Stomach (tissue), 9 donors: ENCODE results near the gene TET1. TPM values are rescaled to one million over a fixed set of nuclear protein-coding genes. Genes with fewer than 3 reads are reported as not detected.
"Not testable (repeated sequence)": the region's sequence is repeated elsewhere in the genome, so short reads cannot be mapped to it uniquely, and the experiment has no call there.

ENCODE experiments used
- DNase-seq, 2 donors: peaks; one replicate each; pipeline versions ENCODE4 v3.0.0 to v3.0.0-alpha.2; 2013 to 2019
- H3K27ac ChIP-seq, 5 donors: fragments of 200-600 bp in 4 of 5; sonication (generic) in 4 of 5; one replicate each; pipeline ENCODE4 v1.5.1; 2013 to 2019; ENCODE audit warnings: mild to moderate bottlenecking in 1 of 5, moderate library complexity in 1 of 5
- H3K27me3 ChIP-seq, 3 donors: fragments of 200-600 bp; sonication (generic); one replicate each; pipeline ENCODE4 v1.5.1; 2017 to 2019; ENCODE audit warnings: mixed run types in 1 of 3
- H3K36me3 ChIP-seq, 4 donors: fragments of 200-600 bp; sonication (generic); 1 replicate in 3 of 4; 2 replicates in 1 of 4; pipeline ENCODE4 v1.5.1; 2016 to 2019
- H3K4me1 ChIP-seq, 4 donors: fragments of 200-600 bp; sonication (generic); one replicate each; pipeline ENCODE4 v1.5.1; 2016 to 2019
- H3K4me3 ChIP-seq, 4 donors: fragments of 200-600 bp; sonication (generic) in 3 of 4; one replicate each; pipeline ENCODE4 v1.5.1; 2016 to 2019; ENCODE audit warnings: mild to moderate bottlenecking in 1 of 4
- H3K9me3 ChIP-seq, 4 donors: fragments of 200-600 bp; sonication (generic); one replicate each; pipeline ENCODE4 v1.5.1; 2016 to 2019
- EP300 ChIP-seq: sonication (generic); formaldehyde crosslinking; IDR thresholded peaks from one replicate; pipeline ENCODE4 v1.6.1; 2017; ENCODE audit warnings: antibody characterized with exemption
- POLR2A ChIP-seq, 4 donors: fragments of 450-650 bp; IDR thresholded peaks; one replicate each; pipeline ENCODE4 v1.6.1; 2016; ENCODE audit warnings: antibody characterized with exemption in 4 of 4, control low read depth in 2 of 4, mild to moderate bottlenecking in 1 of 4, moderate library complexity in 1 of 4
- POLR2AphosphoS5 ChIP-seq, 3 donors: sonication (generic); formaldehyde crosslinking; IDR thresholded peaks; one replicate each; pipeline ENCODE4 v1.6.1; 2016; ENCODE audit warnings: antibody characterized with exemption in 3 of 3
- WGBS, 5 donors: extraction: QIAGEN DNeasy Blood & Tissue Kit in 3 of 5; methylation state at CpG; one replicate each; pipeline versions ENCODE4 v1.1.5 to v1.1.7; 2013 to 2018; 5-methylcytosine and 5-hydroxymethylcytosine counted together
- intact Hi-C: fragments of 100-400 bp; cut with DNase I; formaldehyde crosslinking; loops from one replicate; pipeline ENCODE4 v1.15.1; 2023; ENCODE audit warnings: low total_unique reads
- polyA plus RNA-seq, 3 donors: library from polyadenylated mRNA; stranded (reverse); fragments of 200-250 nt; gene quantifications; one replicate each; pipeline ENCODE4 v1.2.3, GENCODE V29; 2013
- total RNA-seq, 5 donors: library from RNA; depleted of rRNA; stranded (reverse); fragments of >200 nt; gene quantifications; one replicate each; pipeline versions ENCODE4 v1.1.0 to v1.2.3, GENCODE V29; 2014 to 2016
- TF ChIP-seq, protein P1 (sequence below), 7 experiments: fragments of 450-650 bp in 4 of 7; fragments of 200-600 bp in 3 of 7; sonication (generic) in 3 of 7; IDR thresholded peaks; one replicate each; pipeline ENCODE4 v1.5.1; 2016 to 2019; ENCODE audit warnings: antibody characterized with exemption in 7 of 7, control low read depth in 2 of 7, mild to moderate bottlenecking in 1 of 7
- donor health status: healthy with polysubstance abuse.
- donor health status: Bipolar disorder and iron deficiency.
- donor health status: healthy.

The TET1 gene
- total and polyA plus RNA-seq, 8 donors, result under 0.01 to 22.3 (median 2.5) TPM

DNA sequence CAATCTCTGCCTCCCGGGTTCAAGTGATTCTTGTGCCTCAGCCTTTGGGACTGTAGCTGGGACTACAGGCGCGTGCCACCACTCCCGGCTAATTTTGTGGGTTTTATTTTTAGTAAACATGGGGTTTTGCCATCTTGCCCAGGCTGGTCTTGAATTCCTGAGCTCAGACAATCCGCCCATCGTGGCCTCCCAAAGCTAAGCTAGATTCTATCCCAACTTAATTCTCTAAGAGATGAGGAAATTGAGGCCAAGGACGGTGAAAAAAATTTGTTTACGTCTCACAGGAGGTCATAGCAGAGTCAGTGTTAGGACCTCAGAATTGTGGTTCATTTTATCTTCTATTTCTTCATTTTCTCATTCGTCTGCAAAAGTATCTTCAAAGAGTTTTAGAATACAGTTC, 167.0 kb downstream of the TET1 start:
- DNase-seq, result no peak
- peak overlapping the region in 2 of 5 donors; percentile 10 to 34 for H3K27ac ChIP-seq
- no peaks in the 10 kb centered on the region for H3K27me3 ChIP-seq
- no peak for TF ChIP-seq EP300
- no peak for TF ChIP-seq POLR2A (IDR thresholded peaks at IDR 0.05)
- TF ChIP-seq, protein P1, sequence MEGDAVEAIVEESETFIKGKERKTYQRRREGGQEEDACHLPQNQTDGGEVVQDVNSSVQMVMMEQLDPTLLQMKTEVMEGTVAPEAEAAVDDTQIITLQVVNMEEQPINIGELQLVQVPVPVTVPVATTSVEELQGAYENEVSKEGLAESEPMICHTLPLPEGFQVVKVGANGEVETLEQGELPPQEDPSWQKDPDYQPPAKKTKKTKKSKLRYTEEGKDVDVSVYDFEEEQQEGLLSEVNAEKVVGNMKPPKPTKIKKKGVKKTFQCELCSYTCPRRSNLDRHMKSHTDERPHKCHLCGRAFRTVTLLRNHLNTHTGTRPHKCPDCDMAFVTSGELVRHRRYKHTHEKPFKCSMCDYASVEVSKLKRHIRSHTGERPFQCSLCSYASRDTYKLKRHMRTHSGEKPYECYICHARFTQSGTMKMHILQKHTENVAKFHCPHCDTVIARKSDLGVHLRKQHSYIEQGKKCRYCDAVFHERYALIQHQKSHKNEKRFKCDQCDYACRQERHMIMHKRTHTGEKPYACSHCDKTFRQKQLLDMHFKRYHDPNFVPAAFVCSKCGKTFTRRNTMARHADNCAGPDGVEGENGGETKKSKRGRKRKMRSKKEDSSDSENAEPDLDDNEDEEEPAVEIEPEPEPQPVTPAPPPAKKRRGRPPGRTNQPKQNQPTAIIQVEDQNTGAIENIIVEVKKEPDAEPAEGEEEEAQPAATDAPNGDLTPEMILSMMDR (IDR thresholded peaks at IDR 0.05), result no peak
- TF ChIP-seq POLR2AphosphoS5 (IDR thresholded peaks at IDR 0.05), result no peak
- H3K4me3 ChIP-seq, result no peak overlapping the region
- WGBS, 5 donors, result 81 to 90% (median 88%) methylated on average over 9 of the region's 9 CpGs
- intact Hi-C loops, result no loop called here
- peaks cover 6 to 17% (median 11%) of the 10 kb centered on the region in 4 donors for H3K4me1 ChIP-seq
- H3K36me3 ChIP-seq, result peaks cover 47 to 95% (median 89%) of the 10 kb centered on the region in 4 donors
- no peaks in the 10 kb centered on the region for H3K9me3 ChIP-seq

DNA sequence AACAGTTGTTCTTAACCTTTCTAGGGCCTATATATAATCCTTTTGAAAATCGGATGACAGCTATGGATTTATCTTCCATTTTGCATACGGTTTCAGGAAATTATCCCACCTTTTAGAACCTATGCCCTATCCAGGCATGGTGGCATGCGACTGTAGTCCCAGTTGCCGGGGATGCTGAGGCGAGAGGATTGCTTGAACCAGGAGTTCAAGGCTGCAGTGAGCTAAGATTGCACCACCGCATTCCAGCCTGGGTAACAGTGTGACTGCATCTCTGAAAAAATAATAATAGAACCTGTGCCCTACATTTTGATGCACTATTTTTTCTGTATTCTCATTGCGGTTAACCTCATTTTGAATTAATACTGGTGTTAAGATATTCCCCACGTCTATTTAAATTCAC, 172.5 kb downstream of the TET1 start:
- intact Hi-C loops, result no loop called here
- TF ChIP-seq POLR2A (IDR thresholded peaks at IDR 0.05) (no peak), POLR2AphosphoS5 (IDR thresholded peaks at IDR 0.05) (no peak), EP300 (no peak)
- TF ChIP-seq, protein P1 (IDR thresholded peaks at IDR 0.05), result no peak
- H3K4me3 ChIP-seq, result no peak overlapping the region
- H3K27me3 ChIP-seq, result no peaks in the 10 kb centered on the region
- no peak overlapping the region for H3K27ac ChIP-seq
- no peaks in the 10 kb centered on the region for H3K9me3 ChIP-seq
- WGBS, 5 donors, result 91 to 96% (median 92%) methylated on average over 8 of the region's 8 CpGs
- DNase-seq, result no peak
- H3K4me1 ChIP-seq, result peaks cover 0 to 5% (median 0%) of the 10 kb centered on the region in 4 donors
- peaks cover 52 to 100% (median 97%) of the 10 kb centered on the region in 4 donors for H3K36me3 ChIP-seq

DNA sequence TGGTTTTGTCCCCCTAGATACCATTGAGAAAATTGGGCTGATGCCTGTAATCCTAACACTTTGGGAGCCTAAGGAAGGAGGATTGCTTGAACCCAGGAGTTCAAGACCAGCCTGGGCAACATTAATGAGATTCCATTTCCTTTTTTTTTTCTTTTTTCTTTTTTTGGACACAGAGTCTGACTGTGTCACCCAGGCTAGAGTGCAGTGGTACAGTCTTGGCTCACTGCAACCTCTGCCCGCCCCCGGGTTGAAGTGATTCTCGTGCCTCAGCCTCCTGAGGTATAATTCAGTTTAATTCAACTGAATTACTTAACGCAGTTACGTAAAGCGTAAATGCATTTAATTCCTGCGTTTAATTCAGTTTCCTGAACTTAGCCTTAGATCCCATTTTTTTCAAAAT, 174.2 kb downstream of the TET1 start:
- Histone ChIP-seq H3K27me3 (no peaks in the 10 kb centered on the region), H3K9me3 (no peaks in the 10 kb centered on the region), H3K36me3 (peaks cover 49 to 100% (median 97%) of the 10 kb centered on the region in 4 donors), H3K4me1 (no peaks in the 10 kb centered on the region), H3K27ac (no peak overlapping the region), H3K4me3 (no peak overlapping the region)
- no peak for DNase-seq
- no peak for TF ChIP-seq POLR2A (IDR thresholded peaks at IDR 0.05)
- TF ChIP-seq, protein P1 (IDR thresholded peaks at IDR 0.05), result no peak
- TF ChIP-seq POLR2AphosphoS5 (IDR thresholded peaks at IDR 0.05), result no peak
- TF ChIP-seq EP300, result no peak
- intact Hi-C loops, result no loop called here
- 95 to 96% (median 96%) methylated on average over 7 of the region's 7 CpGs for whole genome bisulfite sequencing, 5 donors

DNA sequence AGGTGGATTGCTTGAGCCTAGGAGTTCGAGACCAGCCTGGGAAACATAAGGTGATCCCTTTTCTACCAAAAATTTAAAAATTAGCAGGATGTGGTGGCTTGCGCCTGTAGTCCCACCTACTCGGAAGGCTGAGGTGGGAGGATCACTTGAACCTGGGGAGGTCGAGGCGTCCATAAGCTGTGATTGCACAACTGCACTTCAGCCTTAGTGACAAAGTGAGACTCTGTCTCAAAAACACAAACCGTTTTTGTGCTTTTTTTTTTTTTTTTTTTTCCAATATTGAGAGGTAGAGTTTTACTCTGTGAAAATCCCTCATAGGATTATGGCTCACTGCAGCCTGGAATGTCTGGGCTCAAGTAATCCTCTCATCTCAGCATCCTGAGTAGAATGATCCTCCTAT, 175.0 kb downstream of the TET1 start:
- Histone ChIP-seq H3K4me1 (no peaks in the 10 kb centered on the region), H3K9me3 (no peaks in the 10 kb centered on the region), H3K27me3 (no peaks in the 10 kb centered on the region), H3K27ac (no peak overlapping the region), H3K4me3 (no peak overlapping the region), H3K36me3 (peaks cover 50 to 100% (median 97%) of the 10 kb centered on the region in 4 donors)
- intact Hi-C loops, result no loop called here
- TF ChIP-seq, protein P1 (IDR thresholded peaks at IDR 0.05), result no peak
- no peak for DNase-seq
- 74 to 89% (median 85%) methylated on average over 6 of the region's 6 CpGs for WGBS, 5 donors

DNA sequence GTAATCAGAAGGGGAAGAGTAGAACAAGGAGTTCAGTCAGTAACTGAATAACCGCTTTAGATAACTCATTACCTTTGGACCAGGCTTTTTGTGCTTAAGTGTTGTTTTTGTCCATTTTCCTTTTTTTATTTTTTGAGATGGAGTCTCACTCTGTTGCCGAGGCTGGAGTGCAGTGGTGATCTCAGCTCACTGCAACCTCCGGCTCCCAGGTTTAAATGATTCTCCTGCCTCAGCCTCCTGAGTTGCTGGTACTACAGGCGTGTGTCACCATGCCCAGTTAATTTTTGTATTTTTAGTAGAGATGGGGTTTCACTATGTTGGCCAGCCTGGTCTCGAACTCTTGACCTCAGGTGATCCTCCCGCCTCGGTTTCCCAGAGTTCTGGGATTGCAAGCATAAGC, 175.6 kb downstream of the TET1 start:
- H3K27me3 ChIP-seq, H3K4me1 ChIP-seq, H3K4me3 ChIP-seq, H3K9me3 ChIP-seq, intact Hi-C loops, DNase-seq, H3K27ac ChIP-seq: not testable (repeated sequence)
- peaks cover 44 to 100% (median 97%) of the 10 kb centered on the region in 4 donors for H3K36me3 ChIP-seq
- WGBS, 5 donors, result 84 to 98% (median 95%) methylated on average over 6 to 7 of the region's 7 CpGs

DNA sequence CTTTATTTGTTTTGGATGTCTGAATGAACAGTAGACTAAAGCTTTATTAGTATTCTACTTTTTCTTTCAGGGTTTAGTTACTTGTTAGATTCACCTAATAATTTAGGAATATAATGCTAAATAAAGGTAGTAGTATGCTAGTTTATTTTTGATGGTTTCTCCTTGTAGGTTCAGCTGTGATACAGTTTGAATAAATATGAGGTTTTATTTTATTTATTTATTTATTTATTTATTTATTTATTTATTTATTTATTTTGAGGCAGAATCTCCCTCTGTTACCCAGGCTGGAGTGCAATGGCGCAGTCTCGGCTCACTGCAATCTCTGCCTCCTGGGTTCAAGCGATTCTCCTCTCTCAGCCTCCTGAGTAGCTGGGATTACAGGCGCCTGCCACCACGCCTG, 180.5 kb downstream of the TET1 start:
- WGBS, 5 donors, result 93 to 99% (median 98%) methylated on average over 5 of the region's 5 CpGs
- H3K4me1 ChIP-seq, DNase-seq, H3K9me3 ChIP-seq, H3K27ac ChIP-seq, intact Hi-C loops, H3K4me3 ChIP-seq, H3K27me3 ChIP-seq: not testable (repeated sequence)
- H3K36me3 ChIP-seq, result peaks cover 67 to 100% (median 99%) of the 10 kb centered on the region in 4 donors
